Measurements from ENCODE around the gene SMC1A.

Gene SMC1A

GRCh38 chrX:53333853-53334252, 88.6 kb downstream of the SMC1A start:
- FAIRE-seq = no peak

GRCh38 chrX:53332204-53332603, 90.2 kb downstream of the SMC1A start:
- no peak for FAIRE-seq

- no peak for FAIRE-seq
These were observed 92.1 kb downstream of the SMC1A start for GRCh38 chrX:53330331-53330730.

DNA sequence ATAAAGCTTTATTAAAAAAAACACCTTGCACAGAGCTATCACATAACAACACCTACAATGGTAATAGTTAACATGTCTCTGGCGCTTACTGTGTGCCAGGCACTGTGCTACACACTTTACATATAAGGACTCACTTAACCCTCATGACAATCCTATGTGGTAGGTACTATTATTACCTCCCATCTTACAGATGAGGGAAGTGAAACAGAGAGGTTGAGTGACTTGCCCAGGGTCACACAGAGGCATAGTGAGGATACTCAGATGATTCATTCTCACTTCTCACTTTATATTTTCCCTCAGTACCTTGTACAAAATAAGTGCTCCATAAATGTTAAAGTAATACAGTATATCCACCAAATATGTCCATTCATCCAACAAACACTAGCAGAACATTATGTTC, 97.7 kb downstream of the SMC1A start:
- FAIRE-seq = no peak

All from A204.1 (cell line).